K562 (cell line): ENCODE measurements around the gene SFXN2. TPM values are rescaled to one million over a fixed set of nuclear protein-coding genes. Genes with fewer than 3 reads are reported as not detected.
A peak's percentile ranks its signal among the peaks of the same experiment; 100 is the strongest.

Experiments
- ATAC-seq: fragments of 200-7000 bp; cut with Tn5 transposase; 3 replicates; pipeline ENCODE4 v1.9.1; 2020; ENCODE audit warnings: moderate library complexity
- BruUV-seq: library from RNA; stranded (reverse); fragments of 400-500 nt; replicated peaks from 2 replicates; lab custom pipeline; 2021; lab: Mats Ljungman, UMichigan
- CTCF ChIA-PET: fragments of 300-600 bp; formaldehyde crosslinking; extraction: SDS; loops from one replicate; lab custom pipeline; 2021; ENCODE audit warnings: low intra/inter-chr PET ratio; lab: Yijun Ruan, JAX
- POLR2A ChIA-PET: fragments of 300-600, 350-650 bp; sonication (Branson Sonifier 250); formaldehyde crosslinking; extraction: SDS; loops from one replicate; lab custom pipeline; 2021; ENCODE audit warnings: antibody characterized with exemption, inconsistent platforms; lab: Yijun Ruan, JAX
- DNase-seq, 4 experiments: peaks; one replicate each; pipeline versions ENCODE4 v3.0.0 to v3.0.0-alpha.2; 2011 to 2018; ENCODE audit warnings: low spot score in 3 of 4, mixed read lengths in 3 of 4; ENCODE audit errors: extremely low read depth in 1 of 4
- FAIRE-seq: peaks from 2 replicates; lab custom pipeline; 2011; peaks lifted over from hg19 to GRCh38; lab: Jason Lieb, UNC
- H2AFZ ChIP-seq: 2 replicates; pipeline ENCODE4 v1.6.0; 2011; ENCODE audit warnings: low read depth, low read length, control low read depth, inconsistent platforms
- H3K27ac ChIP-seq: fragments of 200-600 bp; 3 replicates; pipeline ENCODE4 v1.8.0; 2011; ENCODE audit warnings: low read depth, mild to moderate bottlenecking, control low read depth, inconsistent platforms, low read length, moderate library complexity, mixed read lengths; ENCODE audit errors: extremely low read depth
- H3K27me3 ChIP-seq, 2 experiments: fragments of 300-600 bp in 1 of 2; 2 replicates in 1 of 2; 3 replicates in 1 of 2; pipeline versions ENCODE4 v1.6.0 to v1.8.0; 2011; ENCODE audit warnings: inconsistent platforms in 2 of 2, low read length in 2 of 2, mild to moderate bottlenecking in 1 of 2, mixed read lengths in 1 of 2, moderate library complexity in 1 of 2; ENCODE audit not compliant: control insufficient read depth in 2 of 2, insufficient read depth in 2 of 2
- H3K36me3 ChIP-seq: fragments of 300-600 bp; 3 replicates; pipeline ENCODE4 v1.8.0; 2011; ENCODE audit warnings: mild to moderate bottlenecking, low read length, inconsistent platforms; ENCODE audit not compliant: control insufficient read depth, insufficient read depth
- H3K4me1 ChIP-seq, 2 experiments: fragments of 200-600 bp in 1 of 2; replicated peaks in 1 of 2; 2 replicates in 1 of 2; 3 replicates in 1 of 2; pipeline versions ENCODE4 v1.5.1 to v1.8.0; 2011; ENCODE audit warnings: inconsistent platforms in 2 of 2, low read length in 2 of 2, mild to moderate bottlenecking in 1 of 2, mixed read lengths in 1 of 2, moderate library complexity in 1 of 2; ENCODE audit not compliant: control insufficient read depth in 2 of 2, insufficient read depth in 2 of 2
- H3K4me2 ChIP-seq: 2 replicates; pipeline ENCODE4 v1.6.1; 2011; ENCODE audit warnings: low read length, control low read depth, inconsistent platforms, mixed read lengths; ENCODE audit not compliant: insufficient read depth
- H3K4me3 ChIP-seq: fragments of 200-600 bp; sonication (generic), shearing (Covaris generic); 2 replicates; pipeline ENCODE4 v1.5.1; 2016; ENCODE audit warnings: control low read depth, inconsistent platforms
- H3K79me2 ChIP-seq: fragments of 200-600 bp; 3 replicates; pipeline ENCODE4 v1.8.0; 2011; ENCODE audit warnings: low read length, inconsistent platforms; ENCODE audit not compliant: control insufficient read depth, insufficient read depth
- H3K9ac ChIP-seq, 2 experiments: 2 replicates each; pipeline versions ENCODE4 v1.6.0 to v1.6.1; 2011; ENCODE audit warnings: low read depth in 2 of 2, low read length in 2 of 2, control low read depth in 1 of 2, inconsistent platforms in 1 of 2, mild to moderate bottlenecking in 1 of 2, mixed read lengths in 1 of 2; ENCODE audit not compliant: insufficient read depth in 1 of 2
- H3K9me1 ChIP-seq: one replicate; pipeline ENCODE4 v1.6.0; 2011; ENCODE audit warnings: inconsistent platforms, mild to moderate bottlenecking, low read length, moderate library complexity; ENCODE audit not compliant: control insufficient read depth, insufficient read depth
- H3K9me3 ChIP-seq: replicated peaks from 2 replicates; pipeline ENCODE4 v1.5.1; 2011; ENCODE audit warnings: low read depth, low read length, inconsistent platforms; ENCODE audit not compliant: control insufficient read depth, insufficient read depth
- H4K20me1 ChIP-seq: replicated peaks from 2 replicates; pipeline ENCODE4 v1.6.1; 2011; ENCODE audit warnings: low read length, inconsistent platforms, mixed read lengths; ENCODE audit not compliant: control insufficient read depth, insufficient read depth
- HDGF ChIP-seq: fragments of 450-650 bp; IDR thresholded peaks from 2 replicates; pipeline ENCODE4 v1.6.1; 2016
- MAFF ChIP-seq: IDR thresholded peaks from 2 replicates; pipeline ENCODE4 v1.6.1; 2012; ENCODE audit warnings: low read length, improper control_type of control experiment
- NFIC ChIP-seq: fragments of 450-650 bp; IDR thresholded peaks from 2 replicates; pipeline ENCODE4 v1.6.1; 2017; ENCODE audit warnings: mild to moderate bottlenecking, inconsistent platforms
- POU5F1 ChIP-seq: fragments of 150-350 bp; IDR thresholded peaks from 2 replicates; pipeline ENCODE4 v1.6.1; 2014; ENCODE audit warnings: borderline replicate concordance, low read length, low read depth, mild to moderate bottlenecking; ENCODE audit not compliant: partially characterized antibody
- ZNF274 ChIP-seq: IDR thresholded peaks from 2 replicates; pipeline ENCODE4 v1.6.1; 2011; ENCODE audit warnings: low read depth, mild to moderate bottlenecking, low read length, moderate library complexity, borderline replicate concordance
- WGBS: fragments of 100-300 bp; shearing (Covaris generic); methylation state at CpG from one replicate; pipeline ENCODE4 v1.1.6; 2016; ENCODE audit warnings: low coverage, mixed read lengths; ENCODE audit not compliant: insufficient coverage; ENCODE audit errors: missing lambda C conversion rate; 5-methylcytosine and 5-hydroxymethylcytosine counted together
- in situ Hi-C: fragments of 300-500 bp; cut with MboI; formaldehyde crosslinking; loops from 4 replicates; pipeline ENCODE4 v1.15.0; 2018; ENCODE audit warnings: inconsistent platforms, mixed read lengths
- intact Hi-C: fragments of 100-400 bp; cut with micrococcal nuclease; formaldehyde crosslinking; loops from 2 replicates; pipeline ENCODE4 v1.14.2; 2022
- polyA plus RNA-seq, 8 experiments: library from polyadenylated mRNA; depleted of rRNA in 4 of 8; stranded (reverse) in 5 of 8; unstranded in 3 of 8; fragments of >200 nt; fragmentation: Nextera tagmentation in 2 of 8; fragmentation: Illumina TruSeq in 1 of 8; extraction: Ambion mirVana in 2 of 8; extraction: Trizol in 1 of 8; gene quantifications; 2 replicates each; pipeline versions ENCODE4 v1.2.1 to v1.2.3, GENCODE V29; 2011 to 2014; ENCODE audit warnings: inconsistent platforms in 1 of 8, missing spikeins in 1 of 8
- total RNA-seq, 7 experiments: library from RNA; depleted of rRNA in 6 of 7; stranded (reverse); fragments of >200 nt in 6 of 7; fragmentation: Illumina TruSeq in 2 of 7; extraction: Trizol in 2 of 7; gene quantifications; 2 replicates each; pipeline versions ENCODE4 v1.2.1 to v1.2.3, GENCODE V29; 2011 to 2021; ENCODE audit warnings: low replicate concordance in 1 of 7
- TF ChIP-seq, protein P1 (sequence below), 3 experiments: IDR thresholded peaks in 2 of 3; conservative IDR thresholded peaks in 1 of 3; 2 replicates each; pipeline ENCODE4 v1.5.1; 2011 to 2012; ENCODE audit warnings: low read length in 3 of 3, mild to moderate bottlenecking in 3 of 3, control low read depth in 2 of 3, improper control_type of control experiment in 1 of 3, inconsistent platforms in 1 of 3, low read depth in 1 of 3, mixed read lengths in 1 of 3, moderate library complexity in 1 of 3; ENCODE audit not compliant: insufficient read depth in 2 of 3
- TF ChIP-seq, protein P2 (sequence below): sonication (generic); formaldehyde crosslinking; IDR thresholded peaks from 2 replicates; pipeline ENCODE4 v1.8.0; 2022; ENCODE audit warnings: mild to moderate bottlenecking, low read depth, missing genetic modification reagents

The SFXN2 gene
- total and polyA plus RNA-seq, 9 of the 15 experiments (the other 6 are each of a cell fraction or from before 2014, with no cell fraction given), result 7.3 to 23.8 (median 15.7) TPM

DNA sequence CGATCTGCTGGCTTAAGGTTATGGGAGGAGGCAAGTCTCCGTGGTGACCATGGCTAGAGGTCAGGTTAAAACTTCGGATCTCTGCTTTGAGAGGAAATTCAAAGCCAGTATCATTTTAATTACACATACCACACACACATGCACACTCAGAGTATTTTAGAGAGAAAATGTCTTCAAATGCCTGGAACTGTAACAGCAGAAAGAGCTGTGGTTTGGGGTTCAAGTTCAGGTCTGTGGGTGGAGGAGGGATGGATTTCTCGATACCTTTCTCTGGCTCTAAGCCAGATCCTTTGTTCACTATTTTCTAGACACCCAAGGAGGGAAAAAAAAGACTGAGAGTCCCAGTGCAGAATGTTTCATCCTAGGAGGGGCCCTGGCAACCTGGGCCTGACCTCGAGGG lies 32.7 kb upstream of the SFXN2 start:
- DNase-seq, result peak in 1 of 4 experiments; percentile 23
- BruUV-seq, result no TSS peak
- WGBS, result 29% methylated on average over 5 of the region's 5 CpGs
- H3K27ac ChIP-seq, result no peak overlapping the region
- H2AFZ ChIP-seq, result no peak overlapping the region
- H3K4me2 ChIP-seq, result no peak overlapping the region
- H3K79me2 ChIP-seq, result no peaks in the 10 kb centered on the region
- no peak for TF ChIP-seq MAFF
- TF ChIP-seq NFIC, result peak; percentile 71
- no peak for TF ChIP-seq POU5F1
- TF ChIP-seq ZNF274, result no peak
- ATAC-seq, result no peak
- no peaks in the 10 kb centered on the region for H3K9me3 ChIP-seq
- CTCF ChIA-PET, result no interaction called here
- H4K20me1 ChIP-seq, result no peaks in the 10 kb centered on the region
- no peak overlapping the region for H3K4me3 ChIP-seq
- POLR2A ChIA-PET, result interaction anchor here (0.6 kb wide), 1 partner anchor 51 kb away, joined by 4 read pairs; no protein-coding TSS in a partner anchor
- no peaks in the 10 kb centered on the region for H3K9me1 ChIP-seq
- H3K27me3 ChIP-seq, result no peaks in the 10 kb centered on the region
- peaks cover 5% of the 10 kb centered on the region; the same call in 1 of the 3 replicates for H3K36me3 ChIP-seq
- peaks cover 9 to 14% of the 10 kb centered on the region in 2 experiments for H3K4me1 ChIP-seq
- peak overlapping the region in 1 of 2 experiments; percentile 64; a peak in 1 of 4 replicates for H3K9ac ChIP-seq
- intact Hi-C loops, result no loop called here
- in situ Hi-C loops, result no loop called here
- FAIRE-seq, result no peak

DNA sequence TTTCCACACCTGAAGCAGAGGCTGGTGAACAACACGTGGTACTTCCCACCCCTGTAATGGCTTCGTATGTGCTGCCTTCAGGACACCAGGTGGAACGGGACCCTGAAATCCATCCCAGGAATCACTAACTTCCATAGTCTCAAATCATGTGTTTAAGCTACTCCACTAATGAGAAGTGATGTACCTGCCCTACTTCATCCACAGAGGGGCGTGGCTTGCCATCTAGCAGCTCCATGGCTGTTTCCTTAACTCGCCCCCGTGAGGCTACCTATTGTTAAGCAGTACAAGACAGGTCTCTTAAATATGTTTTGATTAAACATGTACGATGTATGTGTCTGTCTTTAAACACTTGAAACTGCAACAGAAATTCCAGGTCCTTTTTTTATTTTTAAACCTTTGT lies 32.0 kb upstream of the SFXN2 start:
- POLR2A ChIA-PET, result no interaction called here
- H2AFZ ChIP-seq, result no peak overlapping the region
- no peak overlapping the region for H3K27ac ChIP-seq
- H3K4me3 ChIP-seq, result no peak overlapping the region
- no peak for TF ChIP-seq HDGF
- TF ChIP-seq, protein P1, sequence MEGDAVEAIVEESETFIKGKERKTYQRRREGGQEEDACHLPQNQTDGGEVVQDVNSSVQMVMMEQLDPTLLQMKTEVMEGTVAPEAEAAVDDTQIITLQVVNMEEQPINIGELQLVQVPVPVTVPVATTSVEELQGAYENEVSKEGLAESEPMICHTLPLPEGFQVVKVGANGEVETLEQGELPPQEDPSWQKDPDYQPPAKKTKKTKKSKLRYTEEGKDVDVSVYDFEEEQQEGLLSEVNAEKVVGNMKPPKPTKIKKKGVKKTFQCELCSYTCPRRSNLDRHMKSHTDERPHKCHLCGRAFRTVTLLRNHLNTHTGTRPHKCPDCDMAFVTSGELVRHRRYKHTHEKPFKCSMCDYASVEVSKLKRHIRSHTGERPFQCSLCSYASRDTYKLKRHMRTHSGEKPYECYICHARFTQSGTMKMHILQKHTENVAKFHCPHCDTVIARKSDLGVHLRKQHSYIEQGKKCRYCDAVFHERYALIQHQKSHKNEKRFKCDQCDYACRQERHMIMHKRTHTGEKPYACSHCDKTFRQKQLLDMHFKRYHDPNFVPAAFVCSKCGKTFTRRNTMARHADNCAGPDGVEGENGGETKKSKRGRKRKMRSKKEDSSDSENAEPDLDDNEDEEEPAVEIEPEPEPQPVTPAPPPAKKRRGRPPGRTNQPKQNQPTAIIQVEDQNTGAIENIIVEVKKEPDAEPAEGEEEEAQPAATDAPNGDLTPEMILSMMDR (IDR thresholded peaks at IDR 0.05 in 2 of 3, conservative IDR thresholded peaks at IDR 0.05 in 1 of 3; ENCODE audit: insufficient read depth in 2 of 3, low read depth in 1 of 3, low read length in 3 of 3), result 0 out of 6 replicates have a peak, but pooled peaks of 1 of the 3 experiments have one; percentile 22
- TF ChIP-seq, protein P2, sequence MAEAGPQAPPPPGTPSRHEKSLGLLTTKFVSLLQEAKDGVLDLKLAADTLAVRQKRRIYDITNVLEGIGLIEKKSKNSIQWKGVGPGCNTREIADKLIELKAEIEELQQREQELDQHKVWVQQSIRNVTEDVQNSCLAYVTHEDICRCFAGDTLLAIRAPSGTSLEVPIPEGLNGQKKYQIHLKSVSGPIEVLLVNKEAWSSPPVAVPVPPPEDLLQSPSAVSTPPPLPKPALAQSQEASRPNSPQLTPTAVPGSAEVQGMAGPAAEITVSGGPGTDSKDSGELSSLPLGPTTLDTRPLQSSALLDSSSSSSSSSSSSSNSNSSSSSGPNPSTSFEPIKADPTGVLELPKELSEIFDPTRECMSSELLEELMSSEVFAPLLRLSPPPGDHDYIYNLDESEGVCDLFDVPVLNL (CRISPR knock-in tag), result no peak
- in situ Hi-C loops (no loop called here), intact Hi-C loops (no loop called here)
- ATAC-seq, result peak; percentile 62
- no TSS peak for BruUV-seq
- CTCF ChIA-PET, result no interaction called here
- no peak overlapping the region for H3K9ac ChIP-seq
- H4K20me1 ChIP-seq, result no peaks in the 10 kb centered on the region
- no peaks in the 10 kb centered on the region for H3K9me3 ChIP-seq
- peaks cover 6 to 14% of the 10 kb centered on the region in 2 experiments for H3K4me1 ChIP-seq
- H3K4me2 ChIP-seq, result no peak overlapping the region
- no peaks in the 10 kb centered on the region for H3K9me1 ChIP-seq
- FAIRE-seq, result peak; percentile 80
- H3K79me2 ChIP-seq, result no peaks in the 10 kb centered on the region
- H3K27me3 ChIP-seq, result no peaks in the 10 kb centered on the region
- peaks cover 5% of the 10 kb centered on the region; the same call in 1 of the 3 replicates for H3K36me3 ChIP-seq
- WGBS, result 71% methylated on average over 7 of the region's 7 CpGs
- DNase-seq, result peak in 3 of 4 experiments; percentile 41 to 46 (median 41)
